ENCODE measurements around the gene GPR153. TPM values are rescaled to one million over a fixed set of nuclear protein-coding genes. Genes with fewer than 3 reads are reported as not detected.

The GPR153 gene
- polyA plus RNA-seq, 1 donor from 2014 or later, result 0.06 TPM

- Mint-ChIP-seq H3K27me3 (peaks cover 25% of the 10 kb centered on the region), H3K27ac (no peak within 1 kb of the TSS), H3K9me3 (no peaks in the 10 kb centered on the region), H3K4me3 (peak within 1 kb of the TSS; percentile 76 to 86 (median 84)), H3K4me1 (peaks cover 0 to 8% (median 1%) of the 10 kb centered on the region in 3 donors), H3K36me3 (peaks cover 1% of the 10 kb centered on the region)
Measured at GRCh38 chr1:6205849-6206519, 54.9 kb downstream of the GPR153 start, which contains the start of gene RNF207. Gene RNF207, plus strand, starts transcription at chr1:6206119. Its CDS starts 417 bp downstream, at chr1:6206536.

GRCh38 chr1:6202256-6202655, 58.6 kb downstream of the GPR153 start:
- Mint-ChIP-seq H3K27ac (no peak overlapping the region), H3K27me3 (peaks cover 13% of the 10 kb centered on the region), H3K4me3 (peak overlapping the region in 3 of 4 donors; percentile 20 to 58 (median 38)), H3K4me1 (peaks cover 22 to 32% (median 24%) of the 10 kb centered on the region in 3 donors), H3K36me3 (peaks cover 1% of the 10 kb centered on the region), H3K9me3 (no peaks in the 10 kb centered on the region)

GRCh38 chr1:6200188-6200809, 60.6 kb downstream of the GPR153 start:
- Mint-ChIP-seq H3K27me3 (peaks cover 9% of the 10 kb centered on the region), H3K4me3 (peak overlapping the region; percentile 89 to 99 (median 94)), H3K36me3 (peaks cover 4% of the 10 kb centered on the region), H3K4me1 (peaks cover 31 to 36% (median 33%) of the 10 kb centered on the region in 3 donors), H3K9me3 (no peaks in the 10 kb centered on the region), H3K27ac (peak overlapping the region; percentile 79 to 93 (median 86))

- Mint-ChIP-seq H3K4me1 (peaks cover 31 to 34% (median 33%) of the 10 kb centered on the region in 3 donors), H3K4me3 (peak within 1 kb of the TSS; percentile 89 to 99 (median 94)), H3K27me3 (peaks cover 2% of the 10 kb centered on the region), H3K36me3 (peaks cover 4% of the 10 kb centered on the region), H3K27ac (peak within 1 kb of the TSS; percentile 79 to 93 (median 86)), H3K9me3 (no peaks in the 10 kb centered on the region)
Measured at GRCh38 chr1:6199298-6200187, 61.4 kb downstream of the GPR153 start, which contains the start of gene RPL22. Gene RPL22, minus strand, starts transcription at chr1:6199595. Its CDS starts 22 bp downstream, at chr1:6199573.

- peaks cover 4% of the 10 kb centered on the region for H3K36me3 Mint-ChIP-seq
- peaks cover 31 to 34% (median 33%) of the 10 kb centered on the region in 3 donors for H3K4me1 Mint-ChIP-seq
- no peaks in the 10 kb centered on the region for H3K9me3 Mint-ChIP-seq
- H3K27ac Mint-ChIP-seq, result peak overlapping the region; percentile 79 to 86 (median 81)
- H3K27me3 Mint-ChIP-seq, result no peaks in the 10 kb centered on the region
- peak overlapping the region; percentile 89 to 99 (median 94) for H3K4me3 Mint-ChIP-seq
Measured at GRCh38 chr1:6198646-6199297, 62.1 kb downstream of the GPR153 start.

- Mint-ChIP-seq H3K27ac (peak overlapping the region; percentile 79 to 86 (median 81)), H3K27me3 (no peaks in the 10 kb centered on the region), H3K4me3 (peak overlapping the region; percentile 89 to 99 (median 94)), H3K9me3 (no peaks in the 10 kb centered on the region), H3K4me1 (peaks cover 31 to 35% (median 35%) of the 10 kb centered on the region in 3 donors), H3K36me3 (peaks cover 4% of the 10 kb centered on the region)
Measured at GRCh38 chr1:6197746-6198427, 63.0 kb downstream of the GPR153 start.

Other genes with a start within 250 kb of the GPR153 start
- 20.4 TPM for gene KCNAB2, start 215.2 kb downstream of the GPR153 start, polyA plus RNA-seq
- gene CHD5, start 80.8 kb downstream of the GPR153 start, polyA plus RNA-seq, result not detected
- gene RPL22, start 61.5 kb downstream of the GPR153 start, polyA plus RNA-seq, result 302 TPM
- 0.23 TPM for gene RNF207, start 55.0 kb downstream of the GPR153 start, polyA plus RNA-seq
- gene ICMT, start 25.1 kb downstream of the GPR153 start, polyA plus RNA-seq, result 14.2 TPM
- not detected for gene HES3, start 16.9 kb downstream of the GPR153 start, polyA plus RNA-seq
- gene ACOT7, start 132.7 kb upstream of the GPR153 start, polyA plus RNA-seq, result 3.8 TPM
- not detected for gene HES2, start 158.8 kb upstream of the GPR153 start, polyA plus RNA-seq
- gene ESPN, start 163.7 kb upstream of the GPR153 start, polyA plus RNA-seq, result not detected
- gene TNFRSF25, start 205.1 kb upstream of the GPR153 start, polyA plus RNA-seq, result 2.3 TPM
- not detected for gene PLEKHG5, start 230.6 kb upstream of the GPR153 start, polyA plus RNA-seq